Measurements from ENCODE around the gene TSEN2. TPM values are rescaled to one million over a fixed set of nuclear protein-coding genes. Genes with fewer than 3 reads are reported as not detected.

Gene TSEN2
- total RNA-seq, 1 donor from 2014 or later: 8.6 TPM

GRCh38 chr3:12483872-12484197 lies 445 bp upstream of the TSEN2 start:
- Mint-ChIP-seq H3K9me3 (ENCODE audit: low read depth) (no peaks in the 10 kb centered on the region), H3K27ac (ENCODE audit: unreplicated experiment) (peak overlapping the region; percentile 85), H3K36me3 (ENCODE audit: low read depth) (no peaks in the 10 kb centered on the region), H3K27me3 (ENCODE audit: low read depth) (no peaks in the 10 kb centered on the region), H3K4me3 (ENCODE audit: unreplicated experiment) (peak overlapping the region; percentile 88), H3K4me1 (ENCODE audit: low read depth) (peaks cover 30% of the 10 kb centered on the region)
- DNase-seq (ENCODE audit: low spot score): no peak
- TF ChIP-seq, protein P1, sequence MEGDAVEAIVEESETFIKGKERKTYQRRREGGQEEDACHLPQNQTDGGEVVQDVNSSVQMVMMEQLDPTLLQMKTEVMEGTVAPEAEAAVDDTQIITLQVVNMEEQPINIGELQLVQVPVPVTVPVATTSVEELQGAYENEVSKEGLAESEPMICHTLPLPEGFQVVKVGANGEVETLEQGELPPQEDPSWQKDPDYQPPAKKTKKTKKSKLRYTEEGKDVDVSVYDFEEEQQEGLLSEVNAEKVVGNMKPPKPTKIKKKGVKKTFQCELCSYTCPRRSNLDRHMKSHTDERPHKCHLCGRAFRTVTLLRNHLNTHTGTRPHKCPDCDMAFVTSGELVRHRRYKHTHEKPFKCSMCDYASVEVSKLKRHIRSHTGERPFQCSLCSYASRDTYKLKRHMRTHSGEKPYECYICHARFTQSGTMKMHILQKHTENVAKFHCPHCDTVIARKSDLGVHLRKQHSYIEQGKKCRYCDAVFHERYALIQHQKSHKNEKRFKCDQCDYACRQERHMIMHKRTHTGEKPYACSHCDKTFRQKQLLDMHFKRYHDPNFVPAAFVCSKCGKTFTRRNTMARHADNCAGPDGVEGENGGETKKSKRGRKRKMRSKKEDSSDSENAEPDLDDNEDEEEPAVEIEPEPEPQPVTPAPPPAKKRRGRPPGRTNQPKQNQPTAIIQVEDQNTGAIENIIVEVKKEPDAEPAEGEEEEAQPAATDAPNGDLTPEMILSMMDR (IDR thresholded peaks at IDR 0.05): no peak

GRCh38 chr3:12484983-12485327 lies 675 bp downstream of the TSEN2 start:
- Mint-ChIP-seq H3K4me1 (ENCODE audit: low read depth) (peaks cover 30% of the 10 kb centered on the region), H3K4me3 (ENCODE audit: unreplicated experiment) (peak overlapping the region; percentile 88), H3K36me3 (ENCODE audit: low read depth) (no peaks in the 10 kb centered on the region), H3K27ac (ENCODE audit: unreplicated experiment) (peak overlapping the region; percentile 90), H3K27me3 (ENCODE audit: low read depth) (no peaks in the 10 kb centered on the region), H3K9me3 (ENCODE audit: low read depth) (no peaks in the 10 kb centered on the region)
- no peak for DNase-seq (ENCODE audit: low spot score)
- TF ChIP-seq, protein P1 (IDR thresholded peaks at IDR 0.05): no peak

GRCh38 chr3:12486001-12486400 lies 1.7 kb downstream of the TSEN2 start:
- TF ChIP-seq, protein P1 (IDR thresholded peaks at IDR 0.05): no peak
- no peaks in the 10 kb centered on the region for H3K36me3 Mint-ChIP-seq (ENCODE audit: low read depth)
- no peak overlapping the region for H3K27ac Mint-ChIP-seq (ENCODE audit: unreplicated experiment)
- H3K4me3 Mint-ChIP-seq (ENCODE audit: unreplicated experiment): no peak overlapping the region
- H3K4me1 Mint-ChIP-seq (ENCODE audit: low read depth): peaks cover 30% of the 10 kb centered on the region
- no peaks in the 10 kb centered on the region for H3K27me3 Mint-ChIP-seq (ENCODE audit: low read depth)
- no peaks in the 10 kb centered on the region for H3K9me3 Mint-ChIP-seq (ENCODE audit: low read depth)
- no peak for DNase-seq (ENCODE audit: low spot score)

GRCh38 chr3:12486916-12487315 lies 2.6 kb downstream of the TSEN2 start:
- no peak overlapping the region for H3K4me3 Mint-ChIP-seq (ENCODE audit: unreplicated experiment)
- TF ChIP-seq, protein P1 (IDR thresholded peaks at IDR 0.05): no peak
- H3K4me1 Mint-ChIP-seq (ENCODE audit: low read depth): peaks cover 30% of the 10 kb centered on the region
- H3K9me3 Mint-ChIP-seq (ENCODE audit: low read depth): no peaks in the 10 kb centered on the region
- no peaks in the 10 kb centered on the region for H3K27me3 Mint-ChIP-seq (ENCODE audit: low read depth)
- no peak overlapping the region for H3K27ac Mint-ChIP-seq (ENCODE audit: unreplicated experiment)
- no peaks in the 10 kb centered on the region for H3K36me3 Mint-ChIP-seq (ENCODE audit: low read depth)
- no peak for DNase-seq (ENCODE audit: low spot score)

GRCh38 chr3:12487336-12487735 lies 3.1 kb downstream of the TSEN2 start:
- Mint-ChIP-seq H3K36me3 (ENCODE audit: low read depth) (no peaks in the 10 kb centered on the region), H3K4me3 (ENCODE audit: unreplicated experiment) (no peak overlapping the region), H3K27me3 (ENCODE audit: low read depth) (no peaks in the 10 kb centered on the region), H3K4me1 (ENCODE audit: low read depth) (peaks cover 30% of the 10 kb centered on the region), H3K27ac (ENCODE audit: unreplicated experiment) (no peak overlapping the region), H3K9me3 (ENCODE audit: low read depth) (no peaks in the 10 kb centered on the region)
- TF ChIP-seq, protein P1 (IDR thresholded peaks at IDR 0.05): no peak
- DNase-seq (ENCODE audit: low spot score): no peak

Data from chondrocyte (in vitro differentiated cells).